Fibroblast of skin of left biceps (primary cell): Measurements from ENCODE around the gene SCPEP1.
"Not testable (repeated sequence)": the region's sequence is repeated elsewhere in the genome, so short reads cannot be mapped to it uniquely, and the experiment has no call there.

Experiments
- DNase-seq, 2 experiments: peaks; one replicate each; pipeline ENCODE4 v3.0.0-alpha.2; 2013; ENCODE audit warnings: low read depth in 2 of 2

SCPEP1 gene

DNA sequence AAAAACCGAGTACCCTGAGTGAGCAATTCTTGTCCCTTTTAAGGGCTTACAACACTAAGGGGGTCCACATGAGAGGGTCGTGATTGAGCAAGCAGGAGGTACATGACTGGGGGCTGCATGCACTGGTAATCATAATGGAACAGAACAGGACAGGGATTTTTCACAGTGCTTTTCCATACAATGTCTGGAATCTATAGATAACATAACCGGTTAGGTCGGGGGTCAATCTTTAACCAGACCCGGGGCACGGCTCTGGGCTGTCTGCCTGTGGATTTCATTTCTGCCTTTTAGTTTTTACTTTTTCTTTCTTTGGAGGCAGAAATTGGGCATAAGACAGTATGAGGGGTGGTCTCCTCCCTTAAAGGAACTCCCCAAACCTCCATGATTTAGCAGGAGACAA lies 12.2 kb upstream of the SCPEP1 start:
- DNase-seq: not testable (repeated sequence)

GRCh38 chr17:56966338-56966737 lies 11.6 kb upstream of the SCPEP1 start:
- no peak for DNase-seq

DNA sequence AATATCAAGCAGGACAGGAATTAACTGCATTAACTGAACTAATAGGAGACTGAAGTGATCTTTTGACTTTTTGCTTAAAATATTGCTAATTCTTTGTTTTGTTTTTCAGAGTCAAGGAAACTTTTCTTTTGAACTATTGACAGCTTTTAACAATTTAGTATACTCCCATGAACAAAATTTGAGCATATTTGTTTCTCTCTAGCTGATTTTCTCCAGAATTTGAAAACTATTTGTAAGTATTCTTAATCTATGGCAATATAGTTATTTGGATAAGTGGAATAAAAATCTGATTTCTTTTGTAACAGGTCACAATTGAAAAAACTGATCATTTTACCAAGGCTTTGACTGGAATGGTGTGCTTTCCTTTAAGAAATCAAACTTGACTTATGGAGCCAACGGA lies 7.0 kb upstream of the SCPEP1 start:
- DNase-seq: no peak

GRCh38 chr17:56972111-56972730 lies 5.7 kb upstream of the SCPEP1 start:
- no peak for DNase-seq

- no peak for DNase-seq
Observed at GRCh38 chr17:56973520-56973919, 4.4 kb upstream of the SCPEP1 start.

GRCh38 chr17:56974055-56974454 lies 3.9 kb upstream of the SCPEP1 start:
- DNase-seq: no peak

DNA sequence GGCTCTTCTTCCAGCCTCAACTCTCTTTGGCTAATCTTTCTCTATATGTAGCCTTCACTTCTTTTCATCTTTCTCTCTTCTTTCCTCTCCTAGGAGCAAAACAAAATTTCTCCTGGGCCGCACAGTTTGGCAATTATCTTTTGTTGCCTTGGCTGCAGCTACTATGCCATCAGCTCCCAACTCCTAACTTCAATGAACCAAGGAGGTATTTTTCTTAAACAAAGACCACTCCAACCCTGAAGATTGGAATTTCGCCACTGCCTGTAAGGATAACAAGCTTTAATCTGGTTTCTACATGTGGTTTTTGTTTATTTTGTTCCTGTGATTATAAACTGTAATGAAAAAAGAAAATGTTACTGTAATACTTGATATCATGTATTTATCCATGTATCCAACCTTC lies 2.3 kb upstream of the SCPEP1 start:
- no peak for DNase-seq

- no peak for DNase-seq
Observed at GRCh38 chr17:56976941-56977608, 856 bp upstream of the SCPEP1 start.

- DNase-seq: no peak
Observed at GRCh38 chr17:56978441-56979090, 635 bp downstream of the SCPEP1 start.

DNA sequence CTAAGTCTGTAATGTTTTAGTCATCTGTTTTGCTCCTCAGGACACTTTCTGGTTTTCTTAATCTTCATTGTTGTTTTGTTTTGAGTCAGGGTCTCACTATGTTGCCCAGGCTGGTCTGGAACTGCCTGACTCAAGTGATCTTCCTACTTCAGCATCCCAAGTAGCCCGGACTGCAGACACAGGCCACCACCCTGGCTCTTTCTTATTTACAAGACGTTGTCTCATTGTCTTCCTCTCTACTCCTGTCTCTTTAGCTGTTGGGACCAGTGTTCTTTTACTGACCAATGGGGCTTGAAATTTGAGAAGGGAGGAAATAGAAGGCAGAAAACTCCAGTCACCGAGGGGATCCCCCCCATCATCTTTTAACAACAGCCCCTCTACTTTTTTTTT lies 1.2 kb downstream of the SCPEP1 start:
- no peak for DNase-seq

DNA sequence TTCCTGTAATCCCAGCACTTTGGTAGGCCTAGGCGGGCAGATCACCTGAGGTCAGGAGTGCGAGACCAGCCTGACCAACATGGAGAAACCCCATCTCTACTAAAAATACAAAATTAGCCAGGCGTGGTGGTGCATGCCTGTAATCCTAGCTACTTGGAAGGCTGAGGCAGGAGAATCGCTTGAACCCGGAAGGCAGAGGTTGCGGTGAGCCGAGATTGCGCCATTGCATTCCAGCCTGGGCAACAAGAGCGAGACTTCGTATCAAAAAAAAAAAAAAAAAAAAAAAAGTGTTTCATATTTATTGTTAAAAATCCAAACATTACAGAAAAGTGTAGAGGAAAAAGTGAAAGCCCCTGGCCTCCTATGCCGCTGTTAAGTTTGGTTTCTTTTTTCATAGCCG lies 2.6 kb downstream of the SCPEP1 start:
- DNase-seq: not testable (repeated sequence)

GRCh38 chr17:56982312-56982711 lies 4.4 kb downstream of the SCPEP1 start:
- DNase-seq: no peak

GRCh38 chr17:56983366-56983765 lies 5.4 kb downstream of the SCPEP1 start:
- no peak for DNase-seq

DNA sequence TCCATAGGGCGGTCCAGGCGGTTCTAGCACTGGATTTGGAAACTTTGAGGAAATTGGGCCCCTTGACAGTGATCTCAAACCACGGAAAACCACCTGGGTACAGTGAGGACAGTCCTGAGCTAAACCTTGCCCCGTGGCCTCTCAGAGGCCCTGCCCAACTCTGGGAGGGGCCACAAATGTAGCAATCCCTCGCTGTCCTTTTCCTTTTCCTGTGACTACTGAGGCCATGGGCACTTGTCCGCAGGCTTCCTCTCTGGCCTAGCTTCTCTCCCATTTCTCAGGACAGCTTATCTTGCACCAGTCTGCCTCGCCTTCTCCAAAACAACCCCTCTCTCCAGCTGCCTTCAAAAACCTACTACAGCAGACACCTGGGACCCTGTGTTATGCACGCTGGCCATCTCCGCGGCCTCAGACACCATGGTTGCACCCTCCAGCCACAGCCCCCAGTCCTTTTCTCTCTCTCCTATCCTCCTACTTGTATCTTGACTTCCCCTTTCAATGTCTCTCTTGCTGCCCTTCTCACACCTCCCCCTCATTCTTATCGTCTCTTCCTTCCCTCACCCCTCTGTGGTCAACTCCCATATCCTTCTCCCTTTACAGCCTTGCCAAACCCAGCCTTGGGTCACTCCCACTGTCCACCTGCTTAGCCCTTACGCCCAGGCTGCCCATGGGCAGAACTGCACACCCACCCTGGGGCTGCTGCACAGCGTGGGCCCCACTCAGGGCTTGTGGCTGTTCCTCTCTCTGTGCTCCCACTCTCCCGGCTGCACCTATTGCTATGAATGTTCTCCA lies 7.6 kb downstream of the SCPEP1 start:
- DNase-seq: no peak

DNA sequence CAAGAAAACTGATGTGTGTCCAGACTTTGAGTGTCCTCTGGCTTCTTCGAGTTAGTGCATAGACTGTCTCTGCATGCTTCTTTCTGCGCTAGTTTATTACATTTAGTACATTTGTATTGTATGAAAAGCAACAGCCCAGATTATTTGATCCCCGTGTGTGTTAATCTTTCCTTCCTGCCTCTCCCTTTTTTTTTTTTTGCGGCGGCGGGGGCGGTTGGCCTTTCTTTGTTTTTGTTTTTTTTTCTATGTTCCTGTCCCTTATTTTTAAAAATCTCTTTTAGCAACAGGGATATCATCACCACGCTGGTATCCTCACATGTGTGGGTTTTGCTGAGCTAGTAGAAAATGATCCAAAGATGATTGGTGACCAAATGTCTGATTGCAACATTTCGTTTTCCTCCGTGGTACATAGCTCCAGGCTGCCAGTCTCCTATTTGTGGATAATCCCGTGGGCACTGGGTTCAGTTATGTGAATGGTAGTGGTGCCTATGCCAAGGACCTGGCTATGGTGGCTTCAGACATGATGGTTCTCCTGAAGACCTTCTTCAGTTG lies 9.4 kb downstream of the SCPEP1 start:
- no peak for DNase-seq

- DNase-seq: no peak
Observed at GRCh38 chr17:56988901-56989572, 11.1 kb downstream of the SCPEP1 start.

GRCh38 chr17:56992364-56992763 lies 14.4 kb downstream of the SCPEP1 start:
- DNase-seq: no peak

GRCh38 chr17:56994009-56994792 lies 16.3 kb downstream of the SCPEP1 start:
- DNase-seq: peak in 1 of 2 experiments; percentile 35

GRCh38 chr17:56995766-56996165 lies 17.8 kb downstream of the SCPEP1 start:
- DNase-seq: peak in 1 of 2 experiments; percentile 28

- DNase-seq: no peak
Observed at GRCh38 chr17:56997313-56997712, 19.4 kb downstream of the SCPEP1 start.

DNA sequence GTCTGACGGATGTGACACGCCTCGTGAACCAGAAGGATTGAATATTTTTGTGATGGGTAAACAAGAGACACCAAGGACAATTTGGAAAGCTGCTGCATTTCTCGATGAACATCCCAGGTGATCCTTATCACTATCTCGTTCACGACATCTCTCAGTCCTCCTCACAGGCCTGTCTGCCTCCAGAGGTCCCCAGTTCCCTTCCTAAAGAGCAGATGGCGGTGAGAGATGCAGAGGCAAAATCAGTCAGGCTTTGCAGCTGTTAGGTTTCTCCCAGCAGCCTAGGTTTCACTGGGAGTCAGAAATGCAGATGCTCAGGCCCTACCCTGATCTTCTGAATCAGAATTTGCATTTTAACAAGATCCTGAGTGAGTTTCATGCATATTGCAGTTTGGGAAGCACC lies 23.6 kb downstream of the SCPEP1 start:
- DNase-seq: no peak
